H1 (cell line): ENCODE data around the gene CDKL4. TPM values are rescaled to one million over a fixed set of nuclear protein-coding genes. Genes with fewer than 3 reads are reported as not detected.

Experiments used
- polyA plus RNA-seq, 7 experiments: library from polyadenylated mRNA; depleted of rRNA in 3 of 7; stranded (reverse) in 5 of 7; unstranded in 2 of 7; fragments of >200 nt in 5 of 7; fragments of 200-250 nt in 2 of 7; gene quantifications; 1 replicate in 5 of 7; 2 replicates in 1 of 7; 4 replicates in 1 of 7; pipeline versions ENCODE4 v1.2.1 to v1.2.3, GENCODE V29; 2011 to 2013; ENCODE audit warnings: missing spikeins in 2 of 7, mixed read lengths in 2 of 7
- total RNA-seq: library from RNA; stranded (reverse); fragmentation: NEBNext Ultra II Directional; extraction: Animal tissue kit (Norgen Biotek cat#: 25700); gene quantifications from 2 replicates; pipeline ENCODE4 v1.2.1, GENCODE V29; 2021
- TF ChIP-seq, protein P1 (sequence below): fragments of 300-600 bp; sonication (generic); IDR thresholded peaks from 2 replicates; pipeline ENCODE4 v1.7.1; 2012; ENCODE audit warnings: low read length, moderate library complexity, mild to moderate bottlenecking, inconsistent platforms; ENCODE audit not compliant: insufficient replicate concordance

CDKL4 gene
- total and polyA plus RNA-seq, 2 of the 8 experiments (the other 6 are each of a cell fraction or from before 2014, with no cell fraction given): not detected

DNA sequence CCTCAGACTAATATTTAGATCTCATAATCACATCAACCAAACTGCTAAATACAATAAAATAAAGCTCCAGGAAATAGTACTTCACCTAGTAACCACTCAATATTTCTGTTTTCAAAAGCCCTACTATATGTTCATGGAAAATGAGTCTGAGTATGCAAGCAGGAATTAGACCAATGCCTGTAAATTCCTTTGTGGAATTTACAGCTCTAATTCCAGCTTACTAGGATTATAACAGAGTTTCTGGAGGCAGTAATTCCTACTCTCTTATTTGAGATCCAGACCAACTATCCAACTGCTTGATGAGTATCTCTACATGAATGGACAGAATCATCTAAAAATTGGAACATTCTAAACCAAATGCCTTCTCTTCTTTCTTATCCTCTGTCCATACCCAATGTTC, 11.6 kb downstream of the CDKL4 start (continued):
- TF ChIP-seq, protein P1, sequence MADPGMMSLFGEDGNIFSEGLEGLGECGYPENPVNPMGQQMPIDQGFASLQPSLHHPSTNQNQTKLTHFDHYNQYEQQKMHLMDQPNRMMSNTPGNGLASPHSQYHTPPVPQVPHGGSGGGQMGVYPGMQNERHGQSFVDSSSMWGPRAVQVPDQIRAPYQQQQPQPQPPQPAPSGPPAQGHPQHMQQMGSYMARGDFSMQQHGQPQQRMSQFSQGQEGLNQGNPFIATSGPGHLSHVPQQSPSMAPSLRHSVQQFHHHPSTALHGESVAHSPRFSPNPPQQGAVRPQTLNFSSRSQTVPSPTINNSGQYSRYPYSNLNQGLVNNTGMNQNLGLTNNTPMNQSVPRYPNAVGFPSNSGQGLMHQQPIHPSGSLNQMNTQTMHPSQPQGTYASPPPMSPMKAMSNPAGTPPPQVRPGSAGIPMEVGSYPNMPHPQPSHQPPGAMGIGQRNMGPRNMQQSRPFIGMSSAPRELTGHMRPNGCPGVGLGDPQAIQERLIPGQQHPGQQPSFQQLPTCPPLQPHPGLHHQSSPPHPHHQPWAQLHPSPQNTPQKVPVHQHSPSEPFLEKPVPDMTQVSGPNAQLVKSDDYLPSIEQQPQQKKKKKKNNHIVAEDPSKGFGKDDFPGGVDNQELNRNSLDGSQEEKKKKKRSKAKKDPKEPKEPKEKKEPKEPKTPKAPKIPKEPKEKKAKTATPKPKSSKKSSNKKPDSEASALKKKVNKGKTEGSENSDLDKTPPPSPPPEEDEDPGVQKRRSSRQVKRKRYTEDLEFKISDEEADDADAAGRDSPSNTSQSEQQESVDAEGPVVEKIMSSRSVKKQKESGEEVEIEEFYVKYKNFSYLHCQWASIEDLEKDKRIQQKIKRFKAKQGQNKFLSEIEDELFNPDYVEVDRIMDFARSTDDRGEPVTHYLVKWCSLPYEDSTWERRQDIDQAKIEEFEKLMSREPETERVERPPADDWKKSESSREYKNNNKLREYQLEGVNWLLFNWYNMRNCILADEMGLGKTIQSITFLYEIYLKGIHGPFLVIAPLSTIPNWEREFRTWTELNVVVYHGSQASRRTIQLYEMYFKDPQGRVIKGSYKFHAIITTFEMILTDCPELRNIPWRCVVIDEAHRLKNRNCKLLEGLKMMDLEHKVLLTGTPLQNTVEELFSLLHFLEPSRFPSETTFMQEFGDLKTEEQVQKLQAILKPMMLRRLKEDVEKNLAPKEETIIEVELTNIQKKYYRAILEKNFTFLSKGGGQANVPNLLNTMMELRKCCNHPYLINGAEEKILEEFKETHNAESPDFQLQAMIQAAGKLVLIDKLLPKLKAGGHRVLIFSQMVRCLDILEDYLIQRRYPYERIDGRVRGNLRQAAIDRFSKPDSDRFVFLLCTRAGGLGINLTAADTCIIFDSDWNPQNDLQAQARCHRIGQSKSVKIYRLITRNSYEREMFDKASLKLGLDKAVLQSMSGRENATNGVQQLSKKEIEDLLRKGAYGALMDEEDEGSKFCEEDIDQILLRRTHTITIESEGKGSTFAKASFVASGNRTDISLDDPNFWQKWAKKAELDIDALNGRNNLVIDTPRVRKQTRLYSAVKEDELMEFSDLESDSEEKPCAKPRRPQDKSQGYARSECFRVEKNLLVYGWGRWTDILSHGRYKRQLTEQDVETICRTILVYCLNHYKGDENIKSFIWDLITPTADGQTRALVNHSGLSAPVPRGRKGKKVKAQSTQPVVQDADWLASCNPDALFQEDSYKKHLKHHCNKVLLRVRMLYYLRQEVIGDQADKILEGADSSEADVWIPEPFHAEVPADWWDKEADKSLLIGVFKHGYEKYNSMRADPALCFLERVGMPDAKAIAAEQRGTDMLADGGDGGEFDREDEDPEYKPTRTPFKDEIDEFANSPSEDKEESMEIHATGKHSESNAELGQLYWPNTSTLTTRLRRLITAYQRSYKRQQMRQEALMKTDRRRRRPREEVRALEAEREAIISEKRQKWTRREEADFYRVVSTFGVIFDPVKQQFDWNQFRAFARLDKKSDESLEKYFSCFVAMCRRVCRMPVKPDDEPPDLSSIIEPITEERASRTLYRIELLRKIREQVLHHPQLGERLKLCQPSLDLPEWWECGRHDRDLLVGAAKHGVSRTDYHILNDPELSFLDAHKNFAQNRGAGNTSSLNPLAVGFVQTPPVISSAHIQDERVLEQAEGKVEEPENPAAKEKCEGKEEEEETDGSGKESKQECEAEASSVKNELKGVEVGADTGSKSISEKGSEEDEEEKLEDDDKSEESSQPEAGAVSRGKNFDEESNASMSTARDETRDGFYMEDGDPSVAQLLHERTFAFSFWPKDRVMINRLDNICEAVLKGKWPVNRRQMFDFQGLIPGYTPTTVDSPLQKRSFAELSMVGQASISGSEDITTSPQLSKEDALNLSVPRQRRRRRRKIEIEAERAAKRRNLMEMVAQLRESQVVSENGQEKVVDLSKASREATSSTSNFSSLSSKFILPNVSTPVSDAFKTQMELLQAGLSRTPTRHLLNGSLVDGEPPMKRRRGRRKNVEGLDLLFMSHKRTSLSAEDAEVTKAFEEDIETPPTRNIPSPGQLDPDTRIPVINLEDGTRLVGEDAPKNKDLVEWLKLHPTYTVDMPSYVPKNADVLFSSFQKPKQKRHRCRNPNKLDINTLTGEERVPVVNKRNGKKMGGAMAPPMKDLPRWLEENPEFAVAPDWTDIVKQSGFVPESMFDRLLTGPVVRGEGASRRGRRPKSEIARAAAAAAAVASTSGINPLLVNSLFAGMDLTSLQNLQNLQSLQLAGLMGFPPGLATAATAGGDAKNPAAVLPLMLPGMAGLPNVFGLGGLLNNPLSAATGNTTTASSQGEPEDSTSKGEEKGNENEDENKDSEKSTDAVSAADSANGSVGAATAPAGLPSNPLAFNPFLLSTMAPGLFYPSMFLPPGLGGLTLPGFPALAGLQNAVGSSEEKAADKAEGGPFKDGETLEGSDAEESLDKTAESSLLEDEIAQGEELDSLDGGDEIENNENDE: no peak
